ENCODE data around the gene MAP3K7. TPM values are rescaled to one million over a fixed set of nuclear protein-coding genes. Genes with fewer than 3 reads are reported as not detected.

The MAP3K7 gene
- total and polyA plus RNA-seq, 2 of the 13 experiments (the other 11 are each of a cell fraction or from before 2014, with no cell fraction given) = 24.1 to 24.4 TPM

GRCh38 chr6:90583179-90583835, 3.6 kb downstream of the MAP3K7 start:
- peaks cover 1 to 2% of the 10 kb centered on the region in 2 experiments; a peak in 2 of 5 replicates for H3K36me3 ChIP-seq (replicated peaks in 1 of 2; ENCODE audit: control insufficient read depth in 1 of 2, insufficient read depth in 2 of 2, low read length in 2 of 2)
- no TSS peak for BruUV-seq (replicated peaks)
- no peaks in the 10 kb centered on the region for H3K9me3 ChIP-seq (ENCODE audit: low read length)
- no peak for ATAC-seq
- no peak overlapping the region for H2AFZ ChIP-seq (ENCODE audit: low read length)
- no peak for TF ChIP-seq ZNF354B (CRISPR knock-in tag; IDR thresholded peaks at IDR 0.05)
- TF ChIP-seq, protein P1, sequence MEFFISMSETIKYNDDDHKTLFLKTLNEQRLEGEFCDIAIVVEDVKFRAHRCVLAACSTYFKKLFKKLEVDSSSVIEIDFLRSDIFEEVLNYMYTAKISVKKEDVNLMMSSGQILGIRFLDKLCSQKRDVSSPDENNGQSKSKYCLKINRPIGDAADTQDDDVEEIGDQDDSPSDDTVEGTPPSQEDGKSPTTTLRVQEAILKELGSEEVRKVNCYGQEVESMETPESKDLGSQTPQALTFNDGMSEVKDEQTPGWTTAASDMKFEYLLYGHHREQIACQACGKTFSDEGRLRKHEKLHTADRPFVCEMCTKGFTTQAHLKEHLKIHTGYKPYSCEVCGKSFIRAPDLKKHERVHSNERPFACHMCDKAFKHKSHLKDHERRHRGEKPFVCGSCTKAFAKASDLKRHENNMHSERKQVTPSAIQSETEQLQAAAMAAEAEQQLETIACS (CRISPR knock-in tag; IDR thresholded peaks at IDR 0.05) = no peak
- no peak for TF ChIP-seq ATF1 (CRISPR knock-in tag; IDR thresholded peaks at IDR 0.05)
- TF ChIP-seq, protein P2, sequence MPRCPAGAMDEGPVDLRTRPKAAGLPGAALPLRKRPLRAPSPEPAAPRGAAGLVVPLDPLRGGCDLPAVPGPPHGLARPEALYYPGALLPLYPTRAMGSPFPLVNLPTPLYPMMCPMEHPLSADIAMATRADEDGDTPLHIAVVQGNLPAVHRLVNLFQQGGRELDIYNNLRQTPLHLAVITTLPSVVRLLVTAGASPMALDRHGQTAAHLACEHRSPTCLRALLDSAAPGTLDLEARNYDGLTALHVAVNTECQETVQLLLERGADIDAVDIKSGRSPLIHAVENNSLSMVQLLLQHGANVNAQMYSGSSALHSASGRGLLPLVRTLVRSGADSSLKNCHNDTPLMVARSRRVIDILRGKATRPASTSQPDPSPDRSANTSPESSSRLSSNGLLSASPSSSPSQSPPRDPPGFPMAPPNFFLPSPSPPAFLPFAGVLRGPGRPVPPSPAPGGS (CRISPR knock-in tag; IDR thresholded peaks at IDR 0.05) = no peak
- no peak for TF ChIP-seq ZNF670 (CRISPR knock-in tag; IDR thresholded peaks at IDR 0.05; ENCODE audit: borderline replicate concordance)
- TF ChIP-seq ZNF317 (CRISPR knock-in tag; IDR thresholded peaks at IDR 0.05) = no peak
- no peak for TF ChIP-seq ZNF446 (CRISPR knock-in tag; IDR thresholded peaks at IDR 0.05)
- no peak for FAIRE-seq
- no peaks in the 10 kb centered on the region; a peak in 1 of 5 replicates for H3K27me3 ChIP-seq (ENCODE audit: control insufficient read depth in 1 of 2, insufficient read depth in 2 of 2, low read length in 2 of 2)
- no peak overlapping the region for H3K4me3 ChIP-seq (replicated peaks in 1 of 3; ENCODE audit: insufficient read depth in 1 of 3, low read depth in 2 of 3, low read length in 3 of 3)
- peaks cover 32% of the 10 kb centered on the region for H3K4me1 ChIP-seq (ENCODE audit: insufficient read depth, low read length)
- ChIA-PET CTCF (ENCODE audit: low intra/inter-chr PET ratio, low total read pairs) (no interaction called here), POLR2A (no interaction called here)
- H3K79me2 ChIP-seq (ENCODE audit: insufficient read depth, low read length) = peaks cover 67% of the 10 kb centered on the region
- no peak for DNase-seq (ENCODE audit: low spot score)
- WGBS (ENCODE audit: low lambda C conversion rate) = 100% methylated on average over 2 of the region's 2 CpGs
- H4K20me1 ChIP-seq (ENCODE audit: insufficient read depth, low read length) = peaks cover 13% of the 10 kb centered on the region; the same call in 1 of the 2 replicates
- no peak overlapping the region for H3K27ac ChIP-seq (ENCODE audit: extremely low read length, insufficient read depth, low read length)
- in situ Hi-C loops (cut with HindIII; ENCODE audit: extremely low pct_ligation_motif_present, low pct_unique_long_range_greater_than_20kb) = no loop called here
- H3K9ac ChIP-seq (ENCODE audit: insufficient read depth, low read depth, low read length) = no peak overlapping the region
- H3K4me2 ChIP-seq (ENCODE audit: low read depth, low read length) = peak overlapping the region; percentile 57
- intact Hi-C loops (cut with micrococcal nuclease; ENCODE audit: unreplicated experiment) = loop anchor here (10.0 kb wide), 1 partner anchor 639 kb away; no protein-coding TSS in a partner anchor
